GM19438 (cell line): ENCODE data around the gene RASA2.

ENCODE experiments used
- ATAC-seq: cut with Tn5 transposase; IDR thresholded peaks from one replicate; pipeline ENCODE4 v1.9.1; 2021; ENCODE audit warnings: low read depth; ENCODE audit not compliant: unreplicated experiment

The RASA2 gene

GRCh38 chr3:141632779-141633374 is 146.1 kb downstream of the RASA2 start:
- no peak for ATAC-seq

- no peak for ATAC-seq
Observed at GRCh38 chr3:141642215-141642614, 155.4 kb downstream of the RASA2 start.

DNA sequence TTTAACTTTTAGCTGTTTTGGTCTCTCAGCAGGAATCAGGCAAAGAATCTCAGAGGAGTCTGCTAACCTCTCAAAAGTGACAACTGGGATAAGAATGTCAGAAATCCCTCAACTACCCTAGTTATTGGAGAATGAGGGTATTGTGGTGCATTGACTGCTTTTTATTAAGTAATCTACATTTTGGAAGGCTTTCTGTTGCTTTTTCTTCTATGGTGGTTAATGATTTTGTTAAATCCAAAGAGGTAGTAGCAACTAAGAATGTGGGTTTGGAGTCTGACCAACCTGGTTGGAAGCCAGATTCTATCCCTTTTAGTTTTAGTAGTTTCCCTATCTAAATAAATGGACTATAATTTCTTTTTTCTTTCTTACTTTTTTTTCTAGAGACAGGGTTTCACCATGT is 156.6 kb downstream of the RASA2 start:
- no peak for ATAC-seq

GRCh38 chr3:141643796-141644195 is 157.0 kb downstream of the RASA2 start:
- ATAC-seq: no peak

- peak; percentile 62 for ATAC-seq
Observed at GRCh38 chr3:141644931-141645330, 158.1 kb downstream of the RASA2 start.

GRCh38 chr3:141646760-141647561 is 160.1 kb downstream of the RASA2 start:
- ATAC-seq: no peak

DNA sequence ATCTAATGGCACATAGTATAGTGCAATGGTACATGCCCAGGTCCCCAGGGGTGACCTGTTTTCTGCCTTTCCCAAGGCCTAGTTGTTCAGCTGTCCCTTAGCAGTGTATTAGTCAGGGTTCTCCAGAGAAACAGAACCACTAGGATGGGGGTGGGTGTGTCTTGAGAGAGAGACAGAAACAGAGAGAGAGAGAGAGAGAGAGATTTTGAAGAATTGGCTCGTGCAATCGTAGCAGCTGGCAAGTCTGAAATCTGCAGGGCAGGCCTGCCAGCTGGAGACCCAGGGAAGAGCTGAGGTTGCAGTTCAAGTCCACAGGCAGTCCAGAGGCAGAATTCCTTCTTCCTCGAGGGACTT is 160.7 kb downstream of the RASA2 start:
- ATAC-seq: no peak

- no peak for ATAC-seq
Observed at GRCh38 chr3:141648055-141648910, 161.5 kb downstream of the RASA2 start.

GRCh38 chr3:141649871-141650270 is 163.0 kb downstream of the RASA2 start:
- ATAC-seq: no peak

GRCh38 chr3:141650783-141651182 is 164.0 kb downstream of the RASA2 start:
- ATAC-seq: no peak

- no peak for ATAC-seq
Observed at GRCh38 chr3:141651409-141651808, 164.6 kb downstream of the RASA2 start.

DNA sequence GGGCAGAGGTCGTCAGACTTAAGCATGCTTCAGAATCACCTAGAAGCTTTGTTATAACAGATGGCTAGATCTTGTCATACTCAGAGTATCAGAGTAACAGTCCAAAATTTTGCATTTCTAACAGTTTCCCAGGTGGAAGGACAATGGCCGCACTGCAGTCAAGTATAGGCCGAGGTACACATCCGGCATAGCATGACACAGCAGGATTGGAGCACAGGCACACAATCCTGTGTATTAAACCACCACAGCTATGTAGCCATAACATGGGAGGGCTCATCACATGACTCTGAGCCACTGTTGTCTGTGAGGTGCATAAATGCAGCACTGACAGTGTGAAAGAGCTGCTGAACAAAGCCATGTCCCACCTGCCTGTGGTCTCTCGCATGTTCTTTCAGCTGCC is 165.5 kb downstream of the RASA2 start:
- no peak for ATAC-seq

DNA sequence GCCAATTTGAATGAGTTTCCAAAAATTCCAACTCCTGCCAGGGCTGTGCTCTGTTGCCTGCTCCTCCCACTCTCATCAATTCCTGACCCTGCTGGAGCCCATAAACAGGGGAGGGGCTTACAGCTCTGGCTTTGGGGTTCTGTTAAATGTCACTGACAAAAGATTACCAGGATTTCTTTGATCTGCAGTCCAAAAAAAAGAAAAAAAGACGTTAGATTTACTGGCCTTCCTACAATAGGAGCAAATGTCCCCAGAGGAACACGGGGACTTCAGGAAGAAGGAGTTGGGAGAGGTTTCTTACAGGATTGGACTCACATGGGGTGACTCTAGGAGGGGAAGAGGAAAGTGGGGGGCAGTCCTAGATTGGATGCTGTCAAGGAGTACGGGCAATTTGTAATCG is 167.0 kb downstream of the RASA2 start:
- ATAC-seq: no peak

GRCh38 chr3:141655801-141656200 is 169.0 kb downstream of the RASA2 start:
- ATAC-seq: no peak

- no peak for ATAC-seq
Observed at GRCh38 chr3:141656771-141657170, 169.9 kb downstream of the RASA2 start.

DNA sequence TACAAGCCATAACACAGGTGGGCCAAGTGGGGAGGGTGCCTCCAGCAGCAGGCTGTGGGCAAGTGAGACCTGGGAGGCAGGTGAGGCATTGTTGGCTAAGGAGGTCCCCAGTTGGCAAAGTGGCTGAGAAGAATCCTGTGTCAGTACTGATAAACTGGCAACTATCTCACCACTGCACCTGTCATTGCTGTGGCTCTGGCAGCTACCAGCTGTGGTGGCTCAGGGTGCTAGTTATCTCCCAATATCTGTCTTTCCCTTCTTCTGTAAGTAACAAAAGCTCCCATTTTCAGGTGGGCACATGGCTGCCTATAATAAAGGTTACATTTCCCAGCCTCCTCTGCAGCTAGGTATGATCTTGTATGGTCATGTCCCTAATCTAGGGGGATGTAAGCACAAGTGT is 170.7 kb downstream of the RASA2 start:
- no peak for ATAC-seq

GRCh38 chr3:141659821-141660613 is 173.2 kb downstream of the RASA2 start:
- ATAC-seq: no peak

DNA sequence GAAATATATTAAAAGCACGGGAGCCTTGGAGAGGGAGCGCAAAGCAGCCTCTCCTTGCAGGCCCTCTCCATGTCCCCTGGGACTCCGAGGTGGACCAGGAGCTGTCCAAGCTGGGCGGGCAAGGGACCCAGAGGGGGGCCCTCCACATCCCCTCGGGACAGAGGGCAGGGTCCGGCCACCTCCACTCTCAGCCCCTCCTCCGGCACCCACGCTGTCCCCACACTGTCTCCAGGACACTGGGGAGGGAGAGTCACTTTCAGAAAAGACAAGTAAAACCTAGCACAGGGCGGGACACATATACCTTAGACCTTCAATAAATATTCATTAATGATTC is 173.8 kb downstream of the RASA2 start:
- ATAC-seq: no peak

DNA sequence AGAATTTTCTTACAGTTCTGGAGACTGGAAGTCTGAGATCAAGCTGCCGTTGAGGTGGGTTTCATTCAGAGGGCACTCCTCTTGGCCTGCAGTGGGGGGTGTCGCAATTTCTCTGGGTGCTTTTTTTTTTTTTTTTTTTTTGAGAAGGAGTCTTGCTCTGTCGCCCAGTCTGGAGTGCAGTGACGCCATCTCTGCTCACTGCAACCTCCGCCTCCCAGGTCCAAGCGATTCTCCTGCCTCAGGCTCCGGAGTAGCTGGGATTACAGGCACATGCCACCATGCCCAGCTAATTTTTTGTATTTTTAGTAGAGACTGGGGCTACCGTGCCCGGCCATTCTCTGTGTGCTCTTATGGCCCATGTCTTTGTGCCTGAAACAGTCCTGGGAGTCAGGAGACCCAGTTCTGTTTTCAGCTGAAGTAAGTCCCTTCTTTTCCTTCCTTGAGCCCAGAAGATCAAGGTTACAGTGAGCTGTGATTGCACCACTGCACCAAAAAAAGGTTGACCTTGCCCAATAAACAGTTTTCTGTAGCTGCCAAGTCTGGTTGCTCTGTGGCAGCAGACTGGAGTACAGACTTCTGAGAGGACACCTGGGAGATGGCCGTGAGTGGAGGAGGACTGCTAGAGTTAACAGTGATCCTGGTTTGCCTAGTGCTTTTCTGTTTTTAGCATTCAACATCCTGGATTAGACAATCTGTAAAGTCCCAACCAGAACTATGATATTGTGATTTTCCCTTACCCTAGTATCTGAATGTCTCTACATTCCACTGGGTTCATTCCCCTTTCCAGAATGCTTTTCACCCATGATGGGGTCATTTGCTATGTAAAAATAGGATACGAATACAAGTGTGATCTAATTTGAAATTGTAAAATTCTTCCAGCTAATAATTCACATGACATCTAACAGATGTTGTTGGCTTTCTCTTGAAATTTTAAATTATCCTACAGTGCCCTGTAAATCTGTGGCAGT is 174.7 kb downstream of the RASA2 start:
- no peak for ATAC-seq

DNA sequence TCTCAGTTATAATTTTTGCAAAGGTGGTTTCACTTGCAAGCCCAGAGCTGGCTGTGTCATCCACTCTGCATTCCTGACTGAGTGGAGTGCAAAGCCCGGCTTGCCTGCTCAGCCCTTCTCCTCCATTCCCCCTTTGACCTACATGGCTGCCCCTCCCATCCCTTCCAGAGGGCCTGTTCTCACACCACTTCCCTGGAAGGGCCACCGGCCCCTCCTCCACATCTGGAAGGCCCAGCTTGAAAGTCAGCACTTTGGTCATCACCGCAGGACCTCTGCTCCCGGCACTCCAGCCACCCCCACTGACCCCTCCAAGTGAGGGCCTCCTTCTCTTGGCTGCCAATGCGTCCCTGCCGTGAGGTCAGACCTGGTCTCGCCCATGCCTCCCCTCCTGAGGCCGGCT is 177.2 kb downstream of the RASA2 start:
- no peak for ATAC-seq
